ENCODE data around the gene MBIP.

Gene MBIP

DNA sequence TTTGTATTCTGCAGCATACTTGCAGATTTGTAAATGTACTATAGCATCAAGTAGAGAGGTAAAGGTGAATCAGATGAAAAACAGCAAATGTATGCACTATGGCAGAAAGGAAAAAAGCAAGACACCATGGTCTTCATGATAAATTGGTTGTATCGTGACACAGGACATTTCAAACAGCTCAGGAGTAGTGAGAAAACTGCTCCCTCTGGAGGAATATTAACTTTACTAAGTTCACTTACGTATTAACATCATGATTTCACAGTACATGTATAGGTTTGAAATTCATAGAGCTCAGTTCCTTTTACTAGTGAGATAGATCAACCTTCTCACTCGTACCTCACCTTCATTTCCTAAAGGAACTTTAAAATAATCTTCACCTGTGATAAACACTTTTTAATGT is 6.5 kb downstream of the MBIP start:
- no peak for DNase-seq (ENCODE audit: low read depth in 2 of 2, low spot score in 1 of 2)

GRCh38 chr14:36313206-36313605 is 7.2 kb downstream of the MBIP start:
- no peak for DNase-seq (ENCODE audit: low read depth in 2 of 2, low spot score in 1 of 2)

- no peak for DNase-seq (ENCODE audit: low read depth in 2 of 2, low spot score in 1 of 2)
These were observed 13.6 kb downstream of the MBIP start for GRCh38 chr14:36306836-36307235.

- DNase-seq (ENCODE audit: low read depth in 2 of 2, low spot score in 1 of 2) = no peak
These were observed 15.5 kb downstream of the MBIP start for GRCh38 chr14:36304895-36305294.

DNA sequence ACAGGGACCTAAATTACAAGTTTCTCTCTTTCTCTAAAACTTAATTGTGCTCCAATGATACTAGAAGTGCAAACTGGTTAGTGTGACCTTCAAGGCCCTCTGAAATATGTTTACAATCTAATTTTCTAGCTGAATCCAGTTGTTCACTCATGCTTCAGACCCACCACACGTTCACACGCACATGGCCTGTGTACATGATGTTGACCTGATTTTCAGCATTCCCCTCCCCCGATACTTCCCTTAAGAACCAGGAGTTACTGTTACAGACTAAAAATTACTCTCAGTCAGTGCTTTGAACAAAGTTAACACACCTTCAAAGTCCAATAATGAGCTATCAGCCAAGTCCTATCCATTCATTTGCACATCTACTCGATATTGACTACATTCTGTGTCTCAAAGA is 16.5 kb downstream of the MBIP start:
- DNase-seq (ENCODE audit: low read depth in 2 of 2, low spot score in 1 of 2) = no peak

DNA sequence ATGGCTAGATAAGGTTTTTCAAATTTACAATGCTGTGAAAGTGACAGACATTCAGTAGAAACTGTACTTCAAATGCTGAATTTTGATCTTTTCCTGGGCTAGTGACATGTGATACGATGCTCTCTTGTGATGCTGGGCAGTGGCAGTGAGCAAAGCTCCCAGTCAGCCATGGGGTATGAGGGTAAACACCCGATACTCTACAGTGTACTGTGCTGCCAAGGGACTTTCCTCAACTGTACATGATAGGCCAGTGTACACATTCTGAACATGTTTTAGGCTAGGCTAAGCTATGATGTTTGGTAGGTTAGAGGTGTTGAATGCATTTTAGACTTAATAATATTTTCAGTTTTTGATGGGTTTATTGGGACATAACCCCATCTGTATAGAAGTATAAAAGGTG is 17.6 kb downstream of the MBIP start:
- DNase-seq (ENCODE audit: low read depth in 2 of 2, low spot score in 1 of 2) = no peak

- no peak for DNase-seq (ENCODE audit: low read depth in 2 of 2, low spot score in 1 of 2)
These were observed 19.3 kb downstream of the MBIP start for GRCh38 chr14:36301159-36301558.

- DNase-seq (ENCODE audit: low read depth in 2 of 2, low spot score in 1 of 2) = no peak
These were observed 20.1 kb downstream of the MBIP start for GRCh38 chr14:36300337-36300736.

- DNase-seq (ENCODE audit: low read depth in 2 of 2, low spot score in 1 of 2) = no peak
These were observed 24.5 kb downstream of the MBIP start for GRCh38 chr14:36295642-36296627.

GRCh38 chr14:36294543-36294942 is 25.9 kb downstream of the MBIP start:
- DNase-seq (ENCODE audit: low read depth in 2 of 2, low spot score in 1 of 2) = no peak

- DNase-seq (ENCODE audit: low read depth in 2 of 2, low spot score in 1 of 2) = no peak
These were observed 26.6 kb downstream of the MBIP start for GRCh38 chr14:36293824-36294223.

GRCh38 chr14:36289954-36290353 is 30.5 kb downstream of the MBIP start:
- no peak for DNase-seq (ENCODE audit: low read depth in 2 of 2, low spot score in 1 of 2)

DNA sequence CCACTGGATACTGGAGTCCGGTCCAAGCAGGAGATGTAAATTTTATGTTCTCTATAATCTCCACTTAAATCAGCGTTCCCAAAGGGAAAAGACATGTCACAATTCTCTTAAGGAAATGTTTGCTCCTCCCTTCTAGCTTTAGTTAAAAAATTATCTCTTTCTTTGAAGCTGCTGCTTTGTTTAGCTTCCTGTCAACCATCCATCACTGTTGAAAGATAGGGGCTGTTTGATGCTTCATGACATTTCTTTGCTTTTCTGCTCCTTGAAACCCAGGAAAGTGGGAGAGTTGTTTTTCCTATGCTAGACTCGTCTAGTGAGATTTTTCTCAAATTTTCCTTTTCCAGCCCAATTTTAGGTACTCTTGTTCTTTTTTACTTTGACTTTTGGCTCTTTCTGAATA is 31.9 kb downstream of the MBIP start:
- DNase-seq (ENCODE audit: low read depth in 2 of 2, low spot score in 1 of 2) = no peak

DNA sequence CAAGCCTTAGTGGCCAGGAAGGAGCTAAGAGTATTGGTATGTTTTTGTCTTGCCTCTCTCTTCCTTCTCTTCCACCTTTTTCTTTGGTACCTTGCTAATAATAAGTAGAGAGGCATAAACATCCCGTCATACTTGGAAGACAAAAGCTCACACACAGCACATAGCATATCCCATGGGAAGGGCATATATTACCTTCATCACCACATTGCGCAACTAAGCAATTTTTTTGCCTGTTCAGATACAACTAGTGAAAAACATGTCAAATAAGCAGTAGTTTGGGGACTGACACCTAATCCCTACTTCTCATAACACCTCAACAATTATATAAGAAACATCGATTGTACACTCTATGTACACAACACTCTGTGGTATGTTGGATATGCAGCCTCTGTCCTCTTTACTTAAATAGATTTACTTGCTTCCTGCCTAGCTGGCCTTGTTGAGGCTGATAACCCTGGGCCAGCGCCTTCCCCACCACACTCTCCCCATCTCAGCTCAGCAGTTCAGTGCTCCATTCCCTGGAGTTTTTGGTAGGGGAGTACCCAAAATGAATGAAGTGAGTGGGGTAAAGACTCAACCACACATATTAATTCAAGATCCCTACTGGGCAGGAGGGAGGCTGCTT is 35.4 kb downstream of the MBIP start:
- no peak for DNase-seq (ENCODE audit: low read depth in 2 of 2, low spot score in 1 of 2)

- DNase-seq (ENCODE audit: low read depth in 2 of 2, low spot score in 1 of 2) = no peak
These were observed 39.1 kb downstream of the MBIP start for GRCh38 chr14:36281309-36281708.

DNA sequence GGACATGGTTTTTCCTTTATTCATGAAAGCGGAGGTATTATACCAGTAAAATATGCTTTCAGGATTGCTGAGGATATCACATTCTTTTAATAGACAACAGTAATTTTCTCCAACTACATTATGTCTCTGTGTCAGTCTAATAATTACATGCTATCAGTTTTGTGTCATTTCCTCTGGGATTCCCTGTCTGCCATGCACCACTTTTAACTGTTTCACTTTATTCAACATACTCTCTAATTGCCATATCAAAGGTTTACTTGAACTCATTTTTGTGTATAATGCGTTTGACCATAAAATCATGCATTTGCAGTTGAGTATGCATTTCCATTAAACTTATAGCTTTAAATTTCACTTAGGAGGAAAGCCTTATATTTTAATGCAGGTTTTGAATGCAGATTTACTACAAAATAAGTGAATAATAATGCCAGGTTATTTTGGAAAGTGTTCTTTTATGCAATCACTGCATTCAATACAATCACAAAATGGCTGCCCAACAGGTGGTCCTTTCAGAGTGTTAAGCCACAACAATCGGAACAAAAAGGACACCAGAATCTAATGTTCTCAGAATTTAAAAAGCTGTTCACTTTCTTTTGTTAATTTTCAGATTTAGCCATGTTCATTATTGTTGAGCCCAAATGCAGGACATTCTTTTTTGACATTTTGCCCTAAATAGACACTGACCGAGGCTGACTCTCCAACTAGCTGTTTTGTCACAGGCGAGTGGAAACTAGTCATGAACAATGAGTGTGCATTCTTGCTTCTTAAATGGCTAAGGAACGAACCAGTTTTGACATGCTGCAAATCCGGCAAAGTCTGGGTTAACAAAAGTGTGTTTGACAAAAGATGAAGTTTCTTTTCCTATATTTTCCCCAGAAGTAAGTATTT is 40.9 kb downstream of the MBIP start:
- DNase-seq (ENCODE audit: low read depth in 2 of 2, low spot score in 1 of 2) = no peak

- no peak for DNase-seq (ENCODE audit: low read depth in 2 of 2, low spot score in 1 of 2)
These were observed 44.7 kb downstream of the MBIP start for GRCh38 chr14:36275741-36276140.

DNA sequence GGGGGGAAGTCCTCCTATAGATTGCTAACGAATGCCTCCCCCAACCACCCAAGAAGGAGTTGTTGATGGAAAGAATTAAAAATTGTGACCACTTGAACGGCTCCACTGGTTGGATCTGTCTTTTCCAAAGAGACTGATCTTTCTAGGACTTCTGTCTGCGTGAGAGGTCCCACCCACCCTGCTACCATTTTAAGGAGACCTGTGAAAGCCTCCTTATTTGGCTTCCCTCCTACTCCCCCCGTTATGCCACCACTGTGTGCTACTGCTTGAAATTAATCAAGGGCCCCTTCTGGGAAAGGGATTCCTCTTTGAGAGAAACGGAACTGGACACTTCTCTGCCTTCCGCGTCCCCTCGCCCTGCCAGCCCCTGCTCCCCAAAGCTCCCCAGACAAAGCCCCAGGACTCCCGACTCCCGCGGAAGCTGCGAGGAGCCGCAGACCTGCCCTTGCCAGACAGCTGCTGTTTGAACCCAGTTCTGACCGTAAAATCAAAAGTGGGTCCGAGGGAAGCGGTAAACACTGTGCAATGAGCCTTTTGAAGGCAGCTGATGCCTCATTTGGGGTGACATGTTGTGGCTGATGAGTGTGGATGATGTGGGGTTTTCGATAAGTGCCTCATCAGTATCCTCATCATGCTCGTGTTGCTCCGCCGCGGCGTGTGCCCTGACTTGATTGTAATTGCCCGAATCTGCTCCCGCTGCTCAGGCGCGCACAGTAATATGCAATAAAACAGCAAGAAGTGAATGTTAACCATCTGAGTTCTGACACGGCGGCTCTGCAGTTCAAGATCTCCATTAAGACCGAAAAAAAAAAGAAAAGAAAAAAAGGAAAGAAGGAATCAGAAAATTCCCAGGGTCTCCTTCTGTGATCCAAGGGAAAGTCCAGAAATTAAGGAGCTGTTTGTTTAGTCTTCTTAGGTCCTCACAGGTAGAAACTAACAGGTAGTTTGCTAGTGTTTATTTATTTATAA is 48.2 kb downstream of the MBIP start:
- no peak for DNase-seq (ENCODE audit: low read depth in 2 of 2, low spot score in 1 of 2)

DNA sequence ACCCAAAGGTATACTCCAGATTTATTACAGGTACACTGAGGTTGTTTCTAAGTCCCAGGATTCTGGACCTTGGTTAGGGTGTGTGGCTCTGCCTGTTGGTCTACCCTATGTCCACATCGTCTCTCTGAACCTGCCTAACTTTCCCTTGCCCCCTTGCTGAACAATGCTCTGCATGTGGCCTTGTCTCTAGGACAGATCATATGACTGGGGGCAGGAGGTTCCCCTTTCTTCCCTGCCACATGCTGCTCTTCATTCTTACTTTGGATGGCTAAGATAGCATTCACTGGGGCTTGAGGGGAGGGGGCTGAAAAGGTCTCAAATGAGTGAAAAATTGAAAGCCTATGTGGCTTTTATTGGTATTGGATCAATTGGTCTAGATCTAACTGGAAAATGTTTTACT is 49.2 kb downstream of the MBIP start:
- DNase-seq (ENCODE audit: low read depth in 2 of 2, low spot score in 1 of 2) = no peak

DNA sequence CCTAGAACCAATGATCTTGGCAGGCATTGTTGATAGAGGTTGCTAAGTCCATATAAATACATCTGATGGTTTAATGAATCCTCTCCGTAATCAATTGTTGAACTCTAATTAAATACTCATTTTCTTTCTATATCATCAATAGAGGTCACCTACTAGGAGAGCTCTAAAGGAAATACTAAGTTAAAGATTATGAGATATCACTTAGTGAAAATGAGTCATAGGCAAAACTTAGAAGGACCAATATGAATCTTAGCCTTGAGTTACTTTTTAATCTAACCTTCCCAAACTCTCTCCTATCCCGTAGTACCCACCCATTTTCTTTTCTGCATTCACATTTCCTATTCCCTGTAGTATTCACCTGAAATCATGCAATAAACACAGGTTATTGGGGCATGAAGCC is 50.2 kb downstream of the MBIP start:
- DNase-seq (ENCODE audit: low read depth in 2 of 2, low spot score in 1 of 2) = no peak
